Measurements from ENCODE around the gene PLSCR3.
A peak's percentile ranks its signal among the peaks of the same experiment; 100 is the strongest.

PLSCR3 gene

DNA sequence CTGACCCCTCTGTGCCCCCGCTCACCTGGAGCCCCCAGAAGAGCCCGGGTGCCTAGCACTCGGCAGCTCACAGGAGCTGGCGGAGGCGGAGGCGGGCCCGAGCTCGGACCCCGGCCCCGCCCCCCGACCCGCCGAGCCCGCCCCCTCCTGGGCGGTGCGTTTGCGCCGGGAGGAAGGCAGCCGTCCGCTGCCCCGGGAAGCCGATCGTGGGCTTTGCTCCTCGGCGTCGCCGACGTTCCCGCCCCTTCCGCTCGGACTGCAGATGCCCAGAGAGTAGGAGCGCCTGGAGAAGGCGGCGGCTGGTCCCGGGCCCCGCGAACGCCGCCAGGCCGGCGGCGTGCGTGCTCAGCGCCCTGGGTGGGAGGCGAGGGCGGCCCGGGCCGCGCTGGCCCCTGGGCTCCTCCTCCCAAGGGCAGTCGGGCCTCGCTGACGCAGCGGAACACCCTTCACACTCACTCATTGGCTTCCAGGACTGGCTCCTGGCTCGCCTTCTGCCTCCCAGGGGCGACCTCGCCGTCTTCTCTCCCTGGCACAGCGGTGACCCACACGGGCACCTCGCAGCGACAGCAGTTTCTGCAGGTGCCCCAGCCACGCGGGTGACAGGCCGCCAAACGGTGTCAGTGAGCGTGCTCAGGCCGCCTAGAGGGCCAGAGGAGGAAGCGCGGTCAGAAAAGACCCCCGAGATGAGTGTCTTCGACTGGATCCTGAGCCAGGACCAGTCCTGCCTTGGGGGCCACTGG is at the start of gene PLSCR3:
PLSCR3 (minus strand) TSS at position 74 of the 740 bp plus-strand sequence. CDS start 415 bp downstream, outside the sequence.
- Histone ChIP-seq H3K4me2 (ENCODE audit: low read length) (peak within 1 kb of the TSS; percentile 94), H3K9ac (ENCODE audit: low read length) (peak within 1 kb of the TSS; percentile 71), H3K27ac (ENCODE audit: low read length) (0 out of 2 replicates have a peak within 1 kb of the TSS, but pooled peaks have one; percentile 6), H4K20me1 (ENCODE audit: insufficient read depth, low read length) (no peaks in the 10 kb centered on the region), H3K4me3 (ENCODE audit: low read length) (peak within 1 kb of the TSS; percentile 82), H3K27me3 (ENCODE audit: low read depth, low read length) (no peaks in the 10 kb centered on the region), H2AFZ (ENCODE audit: low read depth, low read length) (peak within 1 kb of the TSS; percentile 71; the same call in 1 of the 2 replicates), H3K4me1 (ENCODE audit: low read length) (peaks cover 7% of the 10 kb centered on the region; the same call in 1 of the 2 replicates), H3K79me2 (ENCODE audit: low read length) (no peaks in the 10 kb centered on the region), H3K36me3 (replicated peaks; ENCODE audit: low read depth, low read length) (no peaks in the 10 kb centered on the region), H3K9me3 (ENCODE audit: insufficient read depth, low read length) (no peaks in the 10 kb centered on the region)
- TF ChIP-seq EZH2phosphoT487 (IDR thresholded peaks at IDR 0.05; ENCODE audit: low read depth) (no peak), CTCF (IDR thresholded peaks at IDR 0.05; ENCODE audit: low read depth, low read length) (no peak)

GRCh38 chr17:7443499-7444485 is 49.5 kb upstream of the PLSCR3 start:
- no peak overlapping the region for H2AFZ ChIP-seq (ENCODE audit: low read depth, low read length)
- H3K27ac ChIP-seq (ENCODE audit: low read length): no peak overlapping the region
- TF ChIP-seq EZH2phosphoT487 (IDR thresholded peaks at IDR 0.05; ENCODE audit: low read depth): no peak
- TF ChIP-seq CTCF (IDR thresholded peaks at IDR 0.05; ENCODE audit: low read depth, low read length): no peak
- H3K4me3 ChIP-seq (ENCODE audit: low read length): no peak overlapping the region
- no peaks in the 10 kb centered on the region for H3K36me3 ChIP-seq (replicated peaks; ENCODE audit: low read depth, low read length)
- H4K20me1 ChIP-seq (ENCODE audit: insufficient read depth, low read length): no peaks in the 10 kb centered on the region
- no peaks in the 10 kb centered on the region for H3K79me2 ChIP-seq (ENCODE audit: low read length)
- 0 out of 2 replicates have a peak, but pooled peaks cover 3% of the 10 kb centered on the region for H3K27me3 ChIP-seq (ENCODE audit: low read depth, low read length)
- H3K9ac ChIP-seq (ENCODE audit: low read length): no peak overlapping the region
- H3K9me3 ChIP-seq (ENCODE audit: insufficient read depth, low read length): no peaks in the 10 kb centered on the region
- peaks cover 6% of the 10 kb centered on the region; the same call in 1 of the 2 replicates for H3K4me1 ChIP-seq (ENCODE audit: low read length)
- H3K4me2 ChIP-seq (ENCODE audit: low read length): no peak overlapping the region

GRCh38 chr17:7442142-7442541 is 47.8 kb upstream of the PLSCR3 start:
- H4K20me1 ChIP-seq (ENCODE audit: insufficient read depth, low read length): no peaks in the 10 kb centered on the region
- H3K79me2 ChIP-seq (ENCODE audit: low read length): no peaks in the 10 kb centered on the region
- H3K4me3 ChIP-seq (ENCODE audit: low read length): no peak overlapping the region
- peaks cover 6% of the 10 kb centered on the region; the same call in 1 of the 2 replicates for H3K4me1 ChIP-seq (ENCODE audit: low read length)
- no peaks in the 10 kb centered on the region for H3K36me3 ChIP-seq (replicated peaks; ENCODE audit: low read depth, low read length)
- no peak for TF ChIP-seq CTCF (IDR thresholded peaks at IDR 0.05; ENCODE audit: low read depth, low read length)
- no peak for TF ChIP-seq EZH2phosphoT487 (IDR thresholded peaks at IDR 0.05; ENCODE audit: low read depth)
- H3K9me3 ChIP-seq (ENCODE audit: insufficient read depth, low read length): no peaks in the 10 kb centered on the region
- no peak overlapping the region for H2AFZ ChIP-seq (ENCODE audit: low read depth, low read length)
- 0 out of 2 replicates have a peak, but pooled peaks cover 3% of the 10 kb centered on the region for H3K27me3 ChIP-seq (ENCODE audit: low read depth, low read length)
- H3K4me2 ChIP-seq (ENCODE audit: low read length): no peak overlapping the region
- no peak overlapping the region for H3K9ac ChIP-seq (ENCODE audit: low read length)
- H3K27ac ChIP-seq (ENCODE audit: low read length): no peak overlapping the region
